ENCODE results near the gene GJB6.

The GJB6 gene

GRCh38 chr13:20173116-20173746 is 58.9 kb downstream of the GJB6 start:
- no peaks in the 10 kb centered on the region for H3K4me1 ChIP-seq
- H3K27ac ChIP-seq, result no peak overlapping the region
- H2AFZ ChIP-seq, result no peak overlapping the region
- H3K27me3 ChIP-seq (ENCODE audit: control insufficient read depth, insufficient read depth, low read length), result no peaks in the 10 kb centered on the region
- H3K36me3 ChIP-seq (ENCODE audit: control insufficient read depth, insufficient read depth, low read length), result no peaks in the 10 kb centered on the region
- TF ChIP-seq, protein P1, sequence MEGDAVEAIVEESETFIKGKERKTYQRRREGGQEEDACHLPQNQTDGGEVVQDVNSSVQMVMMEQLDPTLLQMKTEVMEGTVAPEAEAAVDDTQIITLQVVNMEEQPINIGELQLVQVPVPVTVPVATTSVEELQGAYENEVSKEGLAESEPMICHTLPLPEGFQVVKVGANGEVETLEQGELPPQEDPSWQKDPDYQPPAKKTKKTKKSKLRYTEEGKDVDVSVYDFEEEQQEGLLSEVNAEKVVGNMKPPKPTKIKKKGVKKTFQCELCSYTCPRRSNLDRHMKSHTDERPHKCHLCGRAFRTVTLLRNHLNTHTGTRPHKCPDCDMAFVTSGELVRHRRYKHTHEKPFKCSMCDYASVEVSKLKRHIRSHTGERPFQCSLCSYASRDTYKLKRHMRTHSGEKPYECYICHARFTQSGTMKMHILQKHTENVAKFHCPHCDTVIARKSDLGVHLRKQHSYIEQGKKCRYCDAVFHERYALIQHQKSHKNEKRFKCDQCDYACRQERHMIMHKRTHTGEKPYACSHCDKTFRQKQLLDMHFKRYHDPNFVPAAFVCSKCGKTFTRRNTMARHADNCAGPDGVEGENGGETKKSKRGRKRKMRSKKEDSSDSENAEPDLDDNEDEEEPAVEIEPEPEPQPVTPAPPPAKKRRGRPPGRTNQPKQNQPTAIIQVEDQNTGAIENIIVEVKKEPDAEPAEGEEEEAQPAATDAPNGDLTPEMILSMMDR (IDR thresholded peaks at IDR 0.05), result no peak
- H3K9me3 ChIP-seq (ENCODE audit: control insufficient read depth, low read length), result no peaks in the 10 kb centered on the region
- no peak overlapping the region for H3K4me3 ChIP-seq (ENCODE audit: low read depth, low read length)
- H3K4me2 ChIP-seq (ENCODE audit: low read length), result no peak overlapping the region
- no peak overlapping the region for H3K9ac ChIP-seq
- H3K79me2 ChIP-seq, result no peaks in the 10 kb centered on the region

All from parathyroid adenoma (tissue), 2 donors.